ENCODE measurements around the gene ULK4.
"Not testable (repeated sequence)": the region's sequence is repeated elsewhere in the genome, so short reads cannot be mapped to it uniquely, and the experiment has no call there.

- TF ChIP-seq POLR2A (IDR thresholded peaks at IDR 0.05; ENCODE audit: extremely low read depth, insufficient read length); CTCF (IDR thresholded peaks at IDR 0.05; ENCODE audit: low read depth, low read length): not testable (repeated sequence)
These were observed 591.0 kb downstream of the ULK4 start for GRCh38 chr3:41370765-41371535.

Data from NB4 (cell line).